Ascending aorta (tissue), 2 donors: ENCODE results near the gene PLIN4. TPM values are rescaled to one million over a fixed set of nuclear protein-coding genes. Genes with fewer than 3 reads are reported as not detected.
A peak's percentile ranks its signal among the peaks of the same experiment; 100 is the strongest.
"Not testable (repeated sequence)": the region's sequence is repeated elsewhere in the genome, so short reads cannot be mapped to it uniquely, and the experiment has no call there.

ENCODE experiments used
- DNase-seq, 2 donors: peaks; one replicate each; pipeline ENCODE4 v3.0.0-alpha.2; 2019; ENCODE audit warnings: low spot score in 2 of 2
- H3K27ac ChIP-seq, 2 donors: fragments of 200-600 bp; sonication (generic); one replicate each; pipeline ENCODE4 v1.5.1; 2016 to 2017; ENCODE audit warnings: mild to moderate bottlenecking in 1 of 2
- H3K27me3 ChIP-seq: fragments of 200-600 bp; sonication (generic); one replicate; pipeline ENCODE4 v1.5.1; 2017
- H3K36me3 ChIP-seq, 2 donors: fragments of 200-600 bp; sonication (generic); one replicate each; pipeline ENCODE4 v1.5.1; 2016
- H3K4me1 ChIP-seq, 2 donors: fragments of 200-600 bp; sonication (generic); one replicate each; pipeline ENCODE4 v1.5.1; 2016 to 2017; ENCODE audit warnings: mild to moderate bottlenecking in 1 of 2
- H3K4me3 ChIP-seq, 2 donors: fragments of 200-600 bp; sonication (generic); one replicate each; pipeline ENCODE4 v1.5.1; 2016 to 2017; ENCODE audit warnings: mild to moderate bottlenecking in 1 of 2
- H3K9me3 ChIP-seq, 2 donors: fragments of 200-600 bp; sonication (generic); one replicate each; pipeline ENCODE4 v1.5.1; 2016
- intact Hi-C: fragments of 100-400 bp; cut with DNase I; formaldehyde crosslinking; loops from one replicate; pipeline ENCODE4 v1.15.1; 2023
- total RNA-seq: library from RNA; depleted of rRNA; stranded (reverse); fragments of >200 nt; gene quantifications from one replicate; pipeline ENCODE4 v1.1.0, GENCODE V29; 2016
- TF ChIP-seq, protein P1 (sequence below), 3 experiments: fragments of 200-600 bp in 2 of 3; fragments of 450-650 bp in 1 of 3; sonication (generic) in 2 of 3; IDR thresholded peaks; one replicate each; pipeline ENCODE4 v1.5.1; 2016 to 2019; ENCODE audit warnings: antibody characterized with exemption in 3 of 3, mild to moderate bottlenecking in 1 of 3, moderate library complexity in 1 of 3

The PLIN4 gene, protein sequence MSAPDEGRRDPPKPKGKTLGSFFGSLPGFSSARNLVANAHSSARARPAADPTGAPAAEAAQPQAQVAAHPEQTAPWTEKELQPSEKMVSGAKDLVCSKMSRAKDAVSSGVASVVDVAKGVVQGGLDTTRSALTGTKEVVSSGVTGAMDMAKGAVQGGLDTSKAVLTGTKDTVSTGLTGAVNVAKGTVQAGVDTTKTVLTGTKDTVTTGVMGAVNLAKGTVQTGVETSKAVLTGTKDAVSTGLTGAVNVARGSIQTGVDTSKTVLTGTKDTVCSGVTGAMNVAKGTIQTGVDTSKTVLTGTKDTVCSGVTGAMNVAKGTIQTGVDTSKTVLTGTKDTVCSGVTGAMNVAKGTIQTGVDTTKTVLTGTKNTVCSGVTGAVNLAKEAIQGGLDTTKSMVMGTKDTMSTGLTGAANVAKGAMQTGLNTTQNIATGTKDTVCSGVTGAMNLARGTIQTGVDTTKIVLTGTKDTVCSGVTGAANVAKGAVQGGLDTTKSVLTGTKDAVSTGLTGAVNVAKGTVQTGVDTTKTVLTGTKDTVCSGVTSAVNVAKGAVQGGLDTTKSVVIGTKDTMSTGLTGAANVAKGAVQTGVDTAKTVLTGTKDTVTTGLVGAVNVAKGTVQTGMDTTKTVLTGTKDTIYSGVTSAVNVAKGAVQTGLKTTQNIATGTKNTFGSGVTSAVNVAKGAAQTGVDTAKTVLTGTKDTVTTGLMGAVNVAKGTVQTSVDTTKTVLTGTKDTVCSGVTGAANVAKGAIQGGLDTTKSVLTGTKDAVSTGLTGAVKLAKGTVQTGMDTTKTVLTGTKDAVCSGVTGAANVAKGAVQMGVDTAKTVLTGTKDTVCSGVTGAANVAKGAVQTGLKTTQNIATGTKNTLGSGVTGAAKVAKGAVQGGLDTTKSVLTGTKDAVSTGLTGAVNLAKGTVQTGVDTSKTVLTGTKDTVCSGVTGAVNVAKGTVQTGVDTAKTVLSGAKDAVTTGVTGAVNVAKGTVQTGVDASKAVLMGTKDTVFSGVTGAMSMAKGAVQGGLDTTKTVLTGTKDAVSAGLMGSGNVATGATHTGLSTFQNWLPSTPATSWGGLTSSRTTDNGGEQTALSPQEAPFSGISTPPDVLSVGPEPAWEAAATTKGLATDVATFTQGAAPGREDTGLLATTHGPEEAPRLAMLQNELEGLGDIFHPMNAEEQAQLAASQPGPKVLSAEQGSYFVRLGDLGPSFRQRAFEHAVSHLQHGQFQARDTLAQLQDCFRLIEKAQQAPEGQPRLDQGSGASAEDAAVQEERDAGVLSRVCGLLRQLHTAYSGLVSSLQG (N-terminal part only)
- total RNA-seq, result 15.1 TPM

DNA sequence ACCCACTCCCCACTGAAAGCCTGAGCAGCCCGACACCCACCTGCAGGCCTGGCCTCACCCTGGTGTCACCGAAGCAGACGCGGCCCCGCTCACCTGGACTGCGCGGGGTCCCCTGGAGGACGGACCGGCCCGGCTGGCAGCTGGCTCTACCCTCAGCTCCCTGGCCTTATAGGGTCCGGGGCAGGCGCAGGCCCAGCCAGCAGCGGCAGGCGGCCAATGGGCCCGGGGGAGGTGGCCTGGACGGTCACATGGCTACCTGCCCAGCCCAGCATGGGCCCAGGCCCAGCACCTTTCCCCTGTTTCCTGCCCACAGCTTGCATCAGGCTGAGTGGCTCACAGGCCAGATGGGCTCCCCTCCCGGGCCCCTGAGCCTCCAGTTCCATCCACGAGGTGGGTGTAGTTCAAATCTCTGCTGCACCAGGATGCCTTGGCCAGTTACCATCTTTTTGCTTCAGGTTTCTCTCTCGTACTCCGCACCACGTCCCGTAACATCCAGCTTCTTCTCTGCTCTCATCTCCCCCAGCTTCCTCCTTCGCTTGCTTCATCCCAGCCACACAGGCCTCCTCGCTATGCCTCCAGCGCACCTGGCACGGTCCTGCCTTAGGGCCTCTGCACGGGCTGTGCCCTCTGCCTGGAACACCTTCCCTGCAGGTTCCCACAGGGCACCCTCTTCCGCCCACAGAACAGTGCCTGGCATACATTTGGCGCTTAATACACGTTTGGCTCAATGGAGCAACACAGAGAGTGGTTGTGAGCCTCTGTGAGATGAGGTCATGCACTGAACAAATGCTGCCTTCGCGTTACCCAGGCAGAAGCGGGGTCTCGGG, at the start of gene PLIN4:
TSS of gene PLIN4 (minus strand) at position 142 of the 827 bp plus-strand sequence. CDS start 214 bp downstream, outside the sequence.
- no peaks in the 10 kb centered on the region for H3K9me3 ChIP-seq
- H3K27me3 ChIP-seq, result no peaks in the 10 kb centered on the region
- H3K36me3 ChIP-seq, result no peaks in the 10 kb centered on the region
- intact Hi-C loops, result no loop called here
- peak in 1 of 2 donors; percentile 75 for DNase-seq
- H3K4me1 ChIP-seq, result peaks cover 3 to 13% of the 10 kb centered on the region in 2 donors
- H3K4me3 ChIP-seq, result peak within 1 kb of the TSS in 1 of 2 donors; percentile 53
- no peak within 1 kb of the TSS for H3K27ac ChIP-seq
- TF ChIP-seq, protein P1, sequence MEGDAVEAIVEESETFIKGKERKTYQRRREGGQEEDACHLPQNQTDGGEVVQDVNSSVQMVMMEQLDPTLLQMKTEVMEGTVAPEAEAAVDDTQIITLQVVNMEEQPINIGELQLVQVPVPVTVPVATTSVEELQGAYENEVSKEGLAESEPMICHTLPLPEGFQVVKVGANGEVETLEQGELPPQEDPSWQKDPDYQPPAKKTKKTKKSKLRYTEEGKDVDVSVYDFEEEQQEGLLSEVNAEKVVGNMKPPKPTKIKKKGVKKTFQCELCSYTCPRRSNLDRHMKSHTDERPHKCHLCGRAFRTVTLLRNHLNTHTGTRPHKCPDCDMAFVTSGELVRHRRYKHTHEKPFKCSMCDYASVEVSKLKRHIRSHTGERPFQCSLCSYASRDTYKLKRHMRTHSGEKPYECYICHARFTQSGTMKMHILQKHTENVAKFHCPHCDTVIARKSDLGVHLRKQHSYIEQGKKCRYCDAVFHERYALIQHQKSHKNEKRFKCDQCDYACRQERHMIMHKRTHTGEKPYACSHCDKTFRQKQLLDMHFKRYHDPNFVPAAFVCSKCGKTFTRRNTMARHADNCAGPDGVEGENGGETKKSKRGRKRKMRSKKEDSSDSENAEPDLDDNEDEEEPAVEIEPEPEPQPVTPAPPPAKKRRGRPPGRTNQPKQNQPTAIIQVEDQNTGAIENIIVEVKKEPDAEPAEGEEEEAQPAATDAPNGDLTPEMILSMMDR (IDR thresholded peaks at IDR 0.05), result no peak

- DNase-seq, result no peak
- Histone ChIP-seq H3K4me1 (no peaks in the 10 kb centered on the region), H3K36me3 (no peaks in the 10 kb centered on the region), H3K27me3 (no peaks in the 10 kb centered on the region), H3K9me3 (no peaks in the 10 kb centered on the region), H3K27ac (no peak overlapping the region), H3K4me3 (no peak overlapping the region)
- TF ChIP-seq, protein P1 (IDR thresholded peaks at IDR 0.05), result peak; percentile 54 to 56 (median 55)
- intact Hi-C loops, result no loop called here
These were observed 49.3 kb upstream of the PLIN4 start for GRCh38 chr19:4567584-4568071.

DNA sequence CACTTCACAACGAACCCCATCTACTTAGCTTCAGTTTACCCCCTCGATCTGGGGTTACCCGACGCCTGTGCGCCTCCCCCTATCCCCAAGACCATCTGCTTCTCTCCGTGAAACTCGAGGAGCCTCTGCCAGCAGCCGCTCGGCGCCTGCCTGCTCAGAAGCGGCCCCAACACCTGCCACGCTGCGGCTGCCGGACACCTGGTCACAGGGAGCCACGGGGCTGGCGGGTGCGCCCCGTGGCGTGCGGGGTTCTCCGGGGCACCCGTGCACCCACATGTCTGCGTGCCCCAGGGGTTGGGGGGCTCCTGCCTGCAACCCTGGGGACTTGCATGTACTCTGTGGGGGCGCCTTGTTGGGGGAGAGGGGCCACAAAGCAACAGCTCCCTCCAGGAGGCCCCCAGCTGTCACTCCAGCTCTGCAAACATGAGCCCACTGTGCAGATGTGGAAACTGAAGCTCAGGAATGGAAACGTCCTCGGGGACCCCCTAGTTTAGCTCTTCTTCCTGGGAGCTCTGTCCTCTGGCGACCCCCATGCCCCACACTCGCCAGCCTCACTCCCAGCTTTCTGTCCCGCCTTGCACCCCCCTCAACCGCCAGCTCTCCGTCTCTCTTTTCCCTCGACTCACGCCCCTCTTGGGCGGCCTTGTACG, 48.2 kb upstream of the PLIN4 start:
- no peak for DNase-seq
- no peak overlapping the region for H3K27ac ChIP-seq

DNA sequence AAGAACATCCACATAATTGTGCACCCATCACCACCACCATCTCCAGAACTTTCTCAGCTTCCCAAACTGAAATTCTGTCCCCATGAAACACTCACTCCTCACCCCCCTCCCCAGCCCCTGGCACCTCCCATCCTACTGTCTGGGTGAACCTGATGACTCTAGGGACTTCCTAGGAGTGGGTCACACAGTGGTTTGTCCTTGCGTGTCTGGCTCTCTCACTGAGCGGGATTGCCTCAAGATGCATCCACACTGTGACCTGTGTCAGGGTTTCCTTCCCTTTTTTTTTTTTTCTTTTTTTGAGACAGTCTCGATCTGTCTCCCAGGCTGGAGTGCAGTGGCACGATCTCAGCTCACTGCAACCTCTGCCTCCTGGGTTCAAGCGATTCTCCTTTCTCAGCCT, 45.3 kb upstream of the PLIN4 start:
- intact Hi-C loops, DNase-seq: not testable (repeated sequence)

More for the DNA sequence above, 48.2 kb upstream of the PLIN4 start:
- Histone ChIP-seq H3K4me3 (no peak overlapping the region), H3K9me3 (no peaks in the 10 kb centered on the region), H3K4me1 (no peaks in the 10 kb centered on the region), H3K27me3 (no peaks in the 10 kb centered on the region), H3K36me3 (no peaks in the 10 kb centered on the region)
- intact Hi-C loops, result no loop called here
- TF ChIP-seq, protein P1 (IDR thresholded peaks at IDR 0.05), result no peak

DNA sequence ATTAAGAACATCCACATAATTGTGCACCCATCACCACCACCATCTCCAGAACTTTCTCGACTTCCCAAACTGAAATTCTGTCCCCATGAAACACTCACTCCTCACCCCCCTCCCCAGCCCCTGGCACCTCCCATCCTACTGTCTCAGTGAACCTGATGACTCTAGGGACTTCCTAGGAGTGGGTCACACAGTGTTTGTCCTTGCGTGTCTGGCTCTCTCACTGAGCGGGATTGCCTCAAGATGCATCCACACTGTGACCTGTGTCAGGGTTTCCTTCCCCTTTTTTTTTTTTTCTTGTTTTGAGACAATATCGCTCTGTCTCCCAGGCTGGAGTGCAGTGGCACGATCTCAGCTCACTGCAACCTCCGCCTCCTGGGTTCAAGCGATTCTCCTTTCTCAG, 43.8 kb upstream of the PLIN4 start:
- H3K27ac ChIP-seq, H3K4me3 ChIP-seq, H3K9me3 ChIP-seq, intact Hi-C loops, H3K36me3 ChIP-seq, DNase-seq, H3K27me3 ChIP-seq, H3K4me1 ChIP-seq: not testable (repeated sequence)

More for the DNA sequence above, 45.3 kb upstream of the PLIN4 start:
- H3K4me1 ChIP-seq, H3K27ac ChIP-seq, H3K9me3 ChIP-seq, H3K36me3 ChIP-seq, H3K4me3 ChIP-seq, H3K27me3 ChIP-seq: not testable (repeated sequence)
